Stomach (tissue), 4 donors: ENCODE results near the gene OSGEPL1.
"Not testable (repeated sequence)": the region's sequence is repeated elsewhere in the genome, so short reads cannot be mapped to it uniquely, and the experiment has no call there.

ENCODE experiments used
- CTCF ChIP-seq, 7 experiments: fragments of 450-650 bp in 4 of 7; fragments of 200-600 bp in 3 of 7; sonication (generic) in 3 of 7; IDR thresholded peaks; one replicate each; pipeline ENCODE4 v1.5.1; 2016 to 2019; ENCODE audit warnings: antibody characterized with exemption in 7 of 7, control low read depth in 2 of 7, mild to moderate bottlenecking in 1 of 7
- EP300 ChIP-seq: sonication (generic); formaldehyde crosslinking; IDR thresholded peaks from one replicate; pipeline ENCODE4 v1.6.1; 2017; ENCODE audit warnings: antibody characterized with exemption

- TF ChIP-seq CTCF (IDR thresholded peaks at IDR 0.05); EP300: not testable (repeated sequence)
These were observed 45.0 kb downstream of the OSGEPL1 start for GRCh38 chr2:189717593-189717992.
